Motor neuron (in vitro differentiated cells): ENCODE measurements around the gene EVA1C. TPM values are rescaled to one million over a fixed set of nuclear protein-coding genes. Genes with fewer than 3 reads are reported as not detected.
"Not testable (repeated sequence)": the region's sequence is repeated elsewhere in the genome, so short reads cannot be mapped to it uniquely, and the experiment has no call there.

Source experiments
- ATAC-seq, 8 experiments: fragments of 200-7000 bp; cut with Tn5 transposase; replicated peaks in 6 of 8; 2 replicates each; pipeline ENCODE4 v1.8.0; 2021; ENCODE audit warnings: mild to moderate bottlenecking in 8 of 8, moderate library complexity in 8 of 8
- H3K27ac ChIP-seq, 2 donors: fragments of 250-450 bp; sonication (Bioruptor Pico); 2 replicates each; pipeline ENCODE4 v1.9.0; 2021; ENCODE audit warnings: antibody characterized with exemption in 2 of 2, mild to moderate bottlenecking in 2 of 2, moderate library complexity in 1 of 2
- H3K4me1 ChIP-seq, 2 donors: fragments of 250-450 bp; sonication (Bioruptor Pico); replicated peaks in 1 of 2; 2 replicates each; pipeline ENCODE4 v1.6.1; 2021; ENCODE audit warnings: antibody characterized with exemption in 2 of 2, mild to moderate bottlenecking in 2 of 2, moderate library complexity in 1 of 2
- H3K4me3 ChIP-seq, 5 donors: fragments of 250-450 bp; sonication (Bioruptor Pico); 2 replicates each; pipeline ENCODE4 v1.9.0; 2021; ENCODE audit warnings: antibody characterized with exemption in 5 of 5, mild to moderate bottlenecking in 5 of 5, moderate library complexity in 4 of 5
- WGBS, 10 experiments: fragments of 450-650 bp; shearing (Covaris generic); methylation state at CpG; one replicate each; pipeline ENCODE4 v1.0.0; 2022; 5-methylcytosine and 5-hydroxymethylcytosine counted together
- in situ Hi-C, 9 experiments: fragments of 400-800 bp; cut with MboI; loops; one replicate each; pipeline ENCODE4 v1.15.0; 2021; ENCODE audit warnings: low sequenced_read_pairs in 9 of 9, low pct_unique_long_range_greater_than_20kb in 2 of 9; ENCODE audit not compliant: unreplicated experiment in 9 of 9
- total RNA-seq, 8 experiments: library from RNA; unstranded; fragments of 300-600 nt; gene quantifications; 2 replicates each; pipeline versions ENCODE4 v1.2.3 to v1.2.4, GENCODE V29; 2022

EVA1C gene
- total RNA-seq, 8 experiments from 2014 or later, result 0.13 to 45.4 (median 0.69) TPM

DNA sequence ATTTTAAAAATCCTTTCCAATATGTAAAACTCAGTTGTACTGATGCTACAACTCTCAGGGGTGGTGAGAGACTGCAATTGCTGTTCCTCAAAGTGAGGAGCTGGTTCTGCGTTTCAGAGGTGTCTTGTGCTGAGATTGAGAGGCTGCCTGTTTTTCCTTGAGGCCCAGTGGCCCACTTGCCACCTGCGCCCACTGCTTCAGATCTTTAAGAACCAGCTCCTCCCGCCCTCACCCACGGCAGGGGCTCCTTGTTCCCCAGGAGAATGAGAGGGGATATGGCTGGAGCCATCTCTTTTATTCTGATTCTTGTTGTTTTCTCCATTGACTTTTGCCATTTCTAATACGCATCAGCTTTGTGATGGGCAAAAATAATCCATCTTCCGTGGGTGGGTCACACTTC, 45.5 kb downstream of the EVA1C start:
- WGBS, 10 experiments, result 0 to 100% (median 81%) methylated on average over 1 to 5 of the region's 6 CpGs; no CpG with 5 or more reads in 2 of the 10 experiments
- no peak for ATAC-seq
- no peak overlapping the region for H3K4me3 ChIP-seq
- H3K4me1 ChIP-seq, result no peaks in the 10 kb centered on the region
- no peak overlapping the region for H3K27ac ChIP-seq
- in situ Hi-C loops, result no loop called here

DNA sequence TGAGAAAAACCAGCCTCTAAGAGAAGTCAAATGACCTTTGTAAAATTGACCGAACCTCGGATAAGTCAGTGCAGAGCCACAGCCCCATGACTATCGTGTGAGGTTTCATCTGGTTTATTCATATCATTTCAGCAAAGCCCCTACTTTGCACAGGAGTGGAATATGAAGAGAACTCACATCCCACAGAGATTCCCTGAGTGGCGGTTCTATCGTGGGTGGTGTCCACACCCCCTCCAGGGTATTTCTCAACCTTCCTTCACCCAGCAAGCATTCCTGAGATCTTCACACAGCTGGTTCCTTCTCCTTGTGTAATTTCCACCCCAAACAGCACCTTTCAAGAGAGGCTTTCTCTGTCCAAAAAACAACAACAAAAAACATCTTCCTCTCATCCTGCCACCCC, 47.5 kb downstream of the EVA1C start:
- no peak for ATAC-seq
- H3K4me3 ChIP-seq, result no peak overlapping the region
- no peaks in the 10 kb centered on the region for H3K4me1 ChIP-seq
- WGBS, 10 experiments, result 40 to 100% (median 83%) methylated on average over 1 to 5 of the region's 5 CpGs; no CpG with 5 or more reads in 1 of the 10 experiments
- no peak overlapping the region for H3K27ac ChIP-seq
- in situ Hi-C loops, result no loop called here

DNA sequence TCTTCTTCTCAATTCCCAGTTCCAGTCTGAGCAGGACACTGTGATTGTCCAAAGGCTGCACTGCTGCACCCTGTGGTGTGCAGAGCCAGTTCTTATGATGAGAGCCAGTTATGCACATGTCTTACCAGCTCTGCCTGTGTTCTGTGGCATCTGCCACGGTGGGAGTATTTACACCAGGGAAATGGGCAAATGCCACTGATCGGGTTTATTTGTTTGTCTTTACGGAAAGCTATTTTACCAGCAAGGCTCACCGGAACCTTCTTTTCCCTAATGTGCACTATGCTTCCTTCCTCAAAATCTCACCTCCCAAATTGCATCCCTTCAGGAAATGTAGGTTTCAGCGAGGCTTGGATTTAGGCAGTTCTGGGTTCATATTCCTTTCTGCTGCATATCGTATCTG, 49.0 kb downstream of the EVA1C start:
- no peak overlapping the region for H3K27ac ChIP-seq
- no peak for ATAC-seq
- no peaks in the 10 kb centered on the region for H3K4me1 ChIP-seq
- H3K4me3 ChIP-seq, result no peak overlapping the region
- in situ Hi-C loops, result no loop called here
- WGBS, 10 experiments, result 28 to 100% (median 89%) methylated on average over 1 to 5 of the region's 6 CpGs

DNA sequence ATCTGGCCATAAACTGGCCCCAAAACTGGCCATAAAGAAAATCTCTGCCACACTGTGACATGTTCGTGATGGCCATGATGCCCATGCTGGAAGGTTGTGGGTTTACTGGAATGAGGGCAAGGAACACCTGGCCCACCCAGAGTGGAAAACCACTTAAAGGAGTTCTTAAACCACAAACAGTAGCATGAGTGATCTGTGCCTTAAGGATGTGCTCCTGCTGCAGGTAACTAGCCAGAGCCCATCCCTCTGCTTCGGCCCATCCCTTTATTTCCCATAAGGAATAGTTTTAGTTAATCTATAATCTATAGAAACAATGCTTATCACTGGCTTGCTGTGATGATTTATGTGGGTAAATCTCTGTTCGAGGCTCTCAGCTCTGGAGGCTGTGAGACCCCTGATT, 50.1 kb downstream of the EVA1C start:
- ATAC-seq, in situ Hi-C loops: not testable (repeated sequence)
- 40 to 100% (median 83%) methylated on average over 1 to 3 of the region's 3 CpGs; no CpG with 5 or more reads in 6 of the 10 experiments for WGBS, 10 experiments

DNA sequence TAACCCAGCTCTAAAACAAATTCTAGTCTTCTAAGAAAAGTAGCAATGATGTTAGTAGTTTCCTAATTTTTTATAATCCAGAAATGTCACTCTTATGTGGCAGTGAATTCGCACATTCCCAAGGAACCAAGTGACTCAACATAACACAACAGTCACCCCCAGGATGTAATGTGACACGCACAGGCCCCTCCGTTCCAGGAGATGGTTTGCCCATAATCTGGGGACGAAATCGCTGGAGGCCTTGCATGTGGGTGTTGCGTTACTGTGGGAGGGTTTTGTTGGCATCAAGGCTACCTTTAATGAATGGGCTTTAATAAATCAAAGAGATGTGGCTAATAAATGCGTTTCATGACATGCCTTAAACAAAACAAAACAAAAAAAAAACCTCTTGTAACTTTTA, 50.9 kb downstream of the EVA1C start:
- H3K4me3 ChIP-seq, result no peak overlapping the region
- no peak overlapping the region for H3K27ac ChIP-seq
- H3K4me1 ChIP-seq, result no peaks in the 10 kb centered on the region
- ATAC-seq, result no peak
- in situ Hi-C loops, result no loop called here
- WGBS, 10 experiments, result 46 to 95% (median 81%) methylated on average over 1 to 5 of the region's 7 CpGs; no CpG with 5 or more reads in 1 of the 10 experiments

More for the DNA sequence above, 50.1 kb downstream of the EVA1C start:
- H3K27ac ChIP-seq, H3K4me3 ChIP-seq, H3K4me1 ChIP-seq: not testable (repeated sequence)

DNA sequence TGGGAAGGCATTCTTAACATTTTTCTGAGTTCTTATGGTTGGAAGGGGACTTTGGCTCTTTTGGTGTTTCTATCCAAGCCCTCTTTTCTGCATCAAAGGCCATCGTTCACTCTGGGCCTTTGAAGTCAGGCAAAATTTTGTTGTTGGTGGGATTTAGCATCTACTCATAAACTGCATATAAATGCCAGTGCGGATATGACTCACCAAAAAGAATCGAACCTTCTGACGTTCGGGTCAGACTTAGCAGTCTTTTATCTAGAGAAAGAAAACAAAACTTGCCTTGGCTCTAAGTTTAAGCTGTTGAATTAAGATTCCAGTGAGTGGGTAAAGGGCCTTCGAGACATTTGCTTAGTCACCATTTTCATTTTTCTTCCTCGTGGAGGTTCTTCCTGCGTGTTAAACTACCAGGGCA, 51.4 kb downstream of the EVA1C start:
- H3K27ac ChIP-seq, result no peak overlapping the region
- peak in 1 of 8 experiments; percentile 61 for ATAC-seq
- WGBS, 10 experiments, result 30 to 100% (median 85%) methylated on average over 1 to 8 of the region's 8 CpGs; no CpG with 5 or more reads in 1 of the 10 experiments
- H3K4me3 ChIP-seq, result no peak overlapping the region
- in situ Hi-C loops, result no loop called here
- no peaks in the 10 kb centered on the region for H3K4me1 ChIP-seq

DNA sequence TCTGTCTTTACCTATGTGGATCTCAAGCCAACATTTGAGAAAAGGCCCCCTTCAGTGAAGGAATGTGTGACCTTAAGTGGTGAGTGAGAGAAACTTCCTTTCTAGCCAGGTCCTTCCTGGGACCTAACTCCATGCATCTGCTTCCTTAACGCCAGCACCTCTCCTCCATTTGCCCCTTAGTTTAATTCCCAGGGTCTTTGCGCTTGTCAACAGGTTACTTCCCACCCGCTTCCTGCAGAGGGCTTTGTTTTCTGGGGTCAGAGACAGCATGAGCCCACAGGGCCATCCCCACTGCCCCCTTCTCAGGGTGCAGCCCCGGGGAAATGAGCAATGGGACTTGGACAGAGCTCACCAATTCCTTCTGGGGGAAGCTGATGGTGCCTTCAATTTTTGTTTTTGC, 54.8 kb downstream of the EVA1C start:
- in situ Hi-C loops, result no loop called here
- WGBS, 10 experiments, result 40 to 90% methylated on average over 1 to 2 of the region's 4 CpGs; no CpG with 5 or more reads in 8 of the 10 experiments
- no peak overlapping the region for H3K27ac ChIP-seq
- no peak overlapping the region for H3K4me3 ChIP-seq
- no peaks in the 10 kb centered on the region for H3K4me1 ChIP-seq
- no peak for ATAC-seq

DNA sequence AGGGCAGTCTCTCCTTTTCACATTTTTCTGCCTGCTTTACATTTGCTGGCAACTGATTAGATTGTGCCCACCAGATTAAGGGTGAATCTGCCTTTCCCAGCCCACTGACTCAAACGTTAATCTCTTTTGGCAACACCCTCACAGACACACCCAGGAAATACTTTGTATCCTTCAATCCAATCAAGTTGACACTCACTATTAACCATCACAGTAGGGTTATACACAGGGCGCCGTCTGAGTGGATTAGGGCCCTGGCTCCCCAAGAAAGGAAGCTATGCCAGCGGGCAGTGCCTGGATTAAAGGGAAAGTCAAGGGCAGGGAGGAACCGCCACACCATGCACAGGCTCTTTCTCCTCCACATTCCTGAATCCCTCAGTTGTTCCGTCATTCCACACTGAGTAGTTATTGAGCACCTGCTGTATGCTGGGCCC, 56.2 kb downstream of the EVA1C start:
- Histone ChIP-seq H3K27ac (no peak overlapping the region), H3K4me1 (peaks cover 0 to 6% of the 10 kb centered on the region in 2 donors), H3K4me3 (no peak overlapping the region)
- ATAC-seq, result no peak
- 14 to 75% (median 40%) methylated on average over 1 to 2 of the region's 6 CpGs; no CpG with 5 or more reads in 5 of the 10 experiments for WGBS, 10 experiments
- in situ Hi-C loops, result no loop called here

DNA sequence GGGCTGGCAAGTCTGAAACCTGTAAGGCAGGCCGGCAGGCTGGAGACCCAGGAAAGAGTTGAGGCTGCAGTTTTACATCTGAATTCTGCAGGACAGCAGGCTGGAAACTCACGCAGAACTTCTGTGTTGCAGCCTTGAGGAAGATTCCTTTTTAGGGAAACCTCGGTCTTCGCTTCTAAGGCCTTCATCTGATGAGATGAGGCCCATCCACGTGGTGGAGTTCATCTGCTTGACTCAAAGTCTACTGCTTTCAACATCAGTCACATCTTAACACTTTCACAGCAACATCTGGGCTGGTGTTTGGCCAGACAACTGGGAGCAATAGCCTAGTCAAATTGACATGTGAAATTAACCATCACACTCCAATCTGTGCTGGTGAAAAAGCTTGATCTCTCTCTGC, 57.1 kb downstream of the EVA1C start:
- Histone ChIP-seq H3K4me3 (no peak overlapping the region), H3K4me1 (peaks cover 0 to 6% of the 10 kb centered on the region in 2 donors), H3K27ac (no peak overlapping the region)
- in situ Hi-C loops, result no loop called here
- no peak for ATAC-seq
- whole genome bisulfite sequencing, 10 experiments, result 40 to 96% (median 84%) methylated on average over 1 to 4 of the region's 5 CpGs; no CpG with 5 or more reads in 2 of the 10 experiments

DNA sequence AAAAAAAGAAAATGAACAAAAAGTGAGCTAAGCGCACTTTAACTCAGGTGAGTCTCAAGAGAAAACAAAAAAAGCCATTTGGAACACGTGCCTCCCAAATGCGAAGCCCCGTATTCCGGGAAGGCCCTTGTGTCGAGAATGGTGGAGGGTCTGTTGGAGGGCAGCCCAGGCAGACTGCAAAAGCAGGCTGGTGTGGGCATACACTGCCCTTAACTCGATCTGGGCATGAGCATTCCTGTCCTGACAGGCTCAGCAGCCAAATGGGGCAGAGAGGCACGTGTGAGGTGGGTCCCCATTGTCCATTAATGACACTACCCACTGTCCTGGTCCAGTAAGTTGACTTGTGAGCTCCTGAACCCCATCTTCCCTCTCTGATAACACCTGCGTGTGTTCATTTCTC, 57.7 kb downstream of the EVA1C start:
- in situ Hi-C loops, result no loop called here
- H3K4me1 ChIP-seq, result peaks cover 0 to 6% of the 10 kb centered on the region in 2 donors
- H3K4me3 ChIP-seq, result no peak overlapping the region
- WGBS, 10 experiments, result 44 to 100% (median 79%) methylated on average over 1 to 9 of the region's 9 CpGs
- H3K27ac ChIP-seq, result no peak overlapping the region
- ATAC-seq, result no peak

DNA sequence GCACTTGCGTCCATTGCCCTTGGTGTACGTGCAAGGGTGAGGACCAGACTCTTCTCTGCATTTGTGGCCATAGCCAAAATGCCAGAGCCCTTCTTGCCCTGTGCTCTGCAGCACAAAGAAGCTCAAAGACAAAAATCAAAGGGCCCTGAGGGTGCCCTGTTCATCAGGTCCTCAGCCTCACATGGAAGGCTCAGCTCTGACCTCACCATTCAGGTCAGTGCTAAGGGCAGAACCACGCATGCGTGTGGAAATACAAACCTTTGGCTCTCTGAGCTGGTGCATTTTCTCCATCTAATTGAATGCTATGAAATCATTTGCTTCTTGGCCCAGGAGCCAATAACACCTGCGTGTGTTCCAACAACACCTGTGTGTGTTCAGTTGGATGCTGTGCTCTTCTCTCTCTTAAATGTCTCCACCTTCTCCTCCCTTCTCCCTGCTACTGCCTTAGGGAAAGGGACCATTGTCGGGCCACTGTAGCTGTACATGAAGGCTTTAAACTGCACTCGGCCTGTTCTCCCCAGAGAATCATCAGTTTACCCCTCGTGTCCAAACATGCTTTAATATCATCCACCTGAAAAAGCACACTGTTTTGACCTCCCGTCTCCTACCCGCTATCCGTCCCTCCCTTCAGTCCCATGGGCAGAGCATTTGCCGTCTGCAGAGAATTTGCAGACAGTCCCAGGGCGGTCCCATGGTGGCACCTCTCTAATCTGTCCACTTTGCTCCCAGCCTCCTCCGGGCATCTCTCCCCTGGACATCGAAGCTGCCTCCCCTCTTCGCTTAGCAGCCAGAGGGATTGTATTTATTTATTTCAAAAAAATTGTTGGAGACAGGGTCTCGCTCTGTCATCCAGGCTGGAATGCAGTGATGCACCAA, 60.6 kb downstream of the EVA1C start:
- Histone ChIP-seq H3K27ac (no peak overlapping the region), H3K4me1 (peaks cover 0 to 6% of the 10 kb centered on the region in 2 donors), H3K4me3 (no peak overlapping the region)
- in situ Hi-C loops, result no loop called here
- WGBS, 10 experiments, result 68 to 100% (median 86%) methylated on average over 1 to 12 of the region's 17 CpGs; no CpG with 5 or more reads in 1 of the 10 experiments
- no peak for ATAC-seq

DNA sequence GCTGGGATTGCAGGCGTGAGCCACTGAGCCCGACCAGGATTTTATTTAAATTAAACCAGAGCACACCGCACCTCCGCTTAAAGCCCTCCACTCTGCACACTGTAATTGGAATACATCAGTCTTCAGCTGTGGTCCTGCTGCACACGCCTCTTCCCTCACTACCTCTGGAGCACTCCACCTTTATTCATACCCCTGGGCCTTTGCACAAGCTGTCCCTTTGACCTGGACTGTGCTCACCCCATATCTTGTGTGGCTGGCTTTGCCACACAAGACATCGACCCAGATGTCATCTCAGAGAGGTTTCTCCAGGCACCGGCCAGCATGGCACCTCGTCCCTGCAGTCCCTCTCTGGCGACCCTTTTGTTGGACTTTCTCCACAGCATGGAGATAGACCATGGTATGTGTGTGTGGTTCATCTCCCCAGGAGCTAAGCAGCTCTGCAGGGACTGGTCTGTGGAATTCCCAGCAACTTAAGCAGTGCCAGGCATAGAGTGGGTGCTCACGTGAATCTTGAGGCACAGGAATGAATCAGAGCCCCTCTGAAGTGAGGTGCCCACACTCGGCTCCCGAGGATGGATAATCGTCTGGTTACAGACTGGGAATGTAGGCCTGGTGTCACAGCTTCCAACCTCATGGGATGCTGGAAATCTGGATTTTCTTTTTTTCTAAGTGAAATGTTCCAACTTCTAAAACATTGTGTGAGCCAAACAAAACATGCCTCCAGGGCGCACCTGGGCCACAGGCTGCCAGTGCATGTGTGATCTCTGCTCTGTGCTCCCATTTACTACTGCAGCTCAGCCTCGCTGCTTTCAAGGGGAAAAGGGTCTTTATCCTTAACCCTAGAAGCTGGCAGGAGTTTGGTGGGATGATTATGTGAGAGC, 61.9 kb downstream of the EVA1C start:
- H3K27ac ChIP-seq, result no peak overlapping the region
- WGBS, 10 experiments, result 0 to 93% (median 82%) methylated on average over 1 to 8 of the region's 15 CpGs; no CpG with 5 or more reads in 1 of the 10 experiments
- no peak overlapping the region for H3K4me3 ChIP-seq
- peaks cover 0 to 6% of the 10 kb centered on the region in 2 donors for H3K4me1 ChIP-seq
- peak in 1 of 8 experiments; percentile 30 for ATAC-seq
- in situ Hi-C loops, result no loop called here
